Epithelial cell of esophagus (primary cell): Measurements from ENCODE around the gene PEA15.

Experiments used
- DNase-seq: peaks from one replicate; pipeline ENCODE4 v3.0.0; 2010; ENCODE audit warnings: low read depth
- H3K4me3 ChIP-seq: 2 replicates; pipeline ENCODE4 v1.5.1; 2011; ENCODE audit warnings: mild to moderate bottlenecking, low read length, control low read depth
- CTCF ChIP-seq: IDR thresholded peaks from 2 replicates; pipeline ENCODE4 v1.5.1; 2011; ENCODE audit warnings: low read depth, mild to moderate bottlenecking, low read length, control low read depth, inconsistent platforms; ENCODE audit not compliant: insufficient read depth; ENCODE audit errors: missing control alignments

Gene PEA15

GRCh38 chr1:160178731-160179130, 26.5 kb upstream of the PEA15 start:
- DNase-seq, result no peak

GRCh38 chr1:160179336-160179735, 25.8 kb upstream of the PEA15 start:
- H3K4me3 ChIP-seq, result no peak overlapping the region
- no peak for DNase-seq
- TF ChIP-seq CTCF, result no peak

More at GRCh38 chr1:160178731-160179130, 26.5 kb upstream of the PEA15 start:
- H3K4me3 ChIP-seq, result no peak overlapping the region
- TF ChIP-seq CTCF, result no peak

GRCh38 chr1:160186246-160186645, 18.9 kb upstream of the PEA15 start:
- DNase-seq, result no peak
- no peak for TF ChIP-seq CTCF
- no peak overlapping the region for H3K4me3 ChIP-seq

GRCh38 chr1:160186729-160187128, 18.5 kb upstream of the PEA15 start:
- DNase-seq, result no peak
- H3K4me3 ChIP-seq, result no peak overlapping the region
- TF ChIP-seq CTCF, result no peak

- DNase-seq, result no peak
- no peak for TF ChIP-seq CTCF
Measured at GRCh38 chr1:160187407-160187806, 17.8 kb upstream of the PEA15 start.

GRCh38 chr1:160188341-160188740, 16.8 kb upstream of the PEA15 start:
- no peak overlapping the region for H3K4me3 ChIP-seq
- DNase-seq, result no peak
- TF ChIP-seq CTCF, result no peak

More at GRCh38 chr1:160187407-160187806, 17.8 kb upstream of the PEA15 start:
- no peak overlapping the region for H3K4me3 ChIP-seq
